ENCODE results near the gene BCAT1. TPM values are rescaled to one million over a fixed set of nuclear protein-coding genes. Genes with fewer than 3 reads are reported as not detected.
A peak's percentile ranks its signal among the peaks of the same experiment; 100 is the strongest.

BCAT1 gene
- total and polyA plus RNA-seq, 2 of the 8 experiments (the other 6 are each of a cell fraction or from before 2014, with no cell fraction given): 19.7 to 263 TPM

DNA sequence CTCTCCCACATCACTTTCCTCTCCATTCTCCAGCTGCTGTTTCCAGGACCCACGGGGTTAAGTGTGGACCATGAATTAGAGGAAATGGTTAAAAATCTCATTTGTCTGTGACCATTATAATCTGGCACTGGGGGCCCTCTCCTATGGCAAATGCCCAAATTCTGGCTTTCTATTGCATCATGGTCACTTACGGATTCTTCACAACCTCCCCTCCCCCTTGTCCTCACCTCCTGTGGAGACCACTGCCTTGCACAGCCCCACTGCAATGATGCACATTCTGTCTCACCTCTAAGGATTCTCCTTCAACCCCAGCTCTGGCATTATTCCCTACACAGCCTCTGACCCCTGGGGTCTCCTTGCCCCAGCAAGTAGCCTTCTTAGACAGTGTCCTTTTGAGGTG lies 18.9 kb downstream of the BCAT1 start:
- no peak overlapping the region for H3K4ac ChIP-seq (replicated peaks; ENCODE audit: insufficient read length, low read depth, low read length)
- H2AFZ ChIP-seq (ENCODE audit: low read length): no peak overlapping the region
- no peak overlapping the region for H4K5ac ChIP-seq (ENCODE audit: insufficient read length, low read depth, low read length)
- ChIA-PET POLR2A (ENCODE audit: partially characterized antibody) (interaction anchor here (1.2 to 21.3 kb wide), 7 partner anchors 9 to 64 kb away, joined by 3 to 468 read pairs (median 11); partner anchors contain the start of gene BCAT1), CTCF (ENCODE audit: partially characterized antibody) (interaction anchor here (1.1 to 2.2 kb wide), 4 partner anchors 11 to 199 kb away, joined by 3 to 11 read pairs (median 3); no protein-coding TSS in a partner anchor)
- 0 out of 2 replicates have a peak overlapping the region, but pooled peaks have one; percentile 2 for H2BK12ac ChIP-seq (ENCODE audit: low read depth, low read length)
- TF ChIP-seq RFX5 (IDR thresholded peaks at IDR 0.05; ENCODE audit: borderline replicate concordance, low read depth, low read length): no peak
- TF ChIP-seq CEBPB (IDR thresholded peaks at IDR 0.05; ENCODE audit: low read depth, low read length): peak; percentile 53
- no peak overlapping the region for H3K4me3 ChIP-seq (ENCODE audit: extremely low read depth in 1 of 4, insufficient read depth in 2 of 4, low read depth in 3 of 4, low read length in 4 of 4)
- 89% methylated on average over 2 of the region's 2 CpGs; no CpG with 5 or more reads in 1 of the 2 experiments for WGBS, 2 experiments (ENCODE audit: extremely low coverage in 1 of 2, insufficient coverage in 1 of 2, insufficient read length in 1 of 2, insufficient replicate concordance in 2 of 2, low coverage in 1 of 2, low lambda C conversion rate in 2 of 2, missing lambda C conversion rate in 1 of 2)
- no peak overlapping the region for H3K18ac ChIP-seq (ENCODE audit: extremely low read depth, low read length)
- H3K27me3 ChIP-seq (replicated peaks in 1 of 4; ENCODE audit: control insufficient read depth in 3 of 4, extremely low read depth in 1 of 4, insufficient read depth in 3 of 4, low read length in 3 of 4): no peaks in the 10 kb centered on the region
- H3K9me3 ChIP-seq (ENCODE audit: insufficient read depth in 2 of 2, low read depth in 1 of 2, low read length in 1 of 2): peaks cover 0 to 9% of the 10 kb centered on the region in 2 experiments; a peak in 2 of 4 replicates
- H2BK20ac ChIP-seq (ENCODE audit: low read length): no peak overlapping the region; the same call in 1 of the 2 replicates
- H4K91ac ChIP-seq (replicated peaks; ENCODE audit: insufficient read length, low read length): no peak overlapping the region
- no peak overlapping the region for H3K14ac ChIP-seq (ENCODE audit: insufficient read length)
- peaks cover 0 to 7% of the 10 kb centered on the region in 2 experiments for H4K20me1 ChIP-seq (replicated peaks in 1 of 2; ENCODE audit: control insufficient read depth in 1 of 2, insufficient read depth in 2 of 2, low read length in 2 of 2)
- no peaks in the 10 kb centered on the region for H3K23me2 ChIP-seq (ENCODE audit: low read depth, low read length)
- DNase-seq (ENCODE audit: low read depth in 1 of 2, low spot score in 2 of 2): peak in 1 of 2 experiments; percentile 46
- no peak overlapping the region for H2BK120ac ChIP-seq (replicated peaks; ENCODE audit: low read depth, low read length)
- no peak overlapping the region for H4K8ac ChIP-seq (ENCODE audit: extremely low read depth, insufficient read depth, low read length)
- H3K56ac ChIP-seq (replicated peaks; ENCODE audit: insufficient read length, low read depth, low read length): no peak overlapping the region
- no peak overlapping the region for H2BK5ac ChIP-seq (ENCODE audit: low read depth, low read length)
- no peak overlapping the region for H3K23ac ChIP-seq (ENCODE audit: insufficient read length)
- peak overlapping the region in 1 of 2 experiments; percentile 44; a peak in 2 of 4 replicates for H3K4me2 ChIP-seq (ENCODE audit: insufficient read depth in 1 of 2, low read depth in 2 of 2, low read length in 2 of 2)
- H2AK5ac ChIP-seq (ENCODE audit: low read depth, low read length): no peak overlapping the region
- peaks cover 0 to 11% (median under 1%) of the 10 kb centered on the region in 4 experiments; a peak in 4 of 8 replicates for H3K36me3 ChIP-seq (ENCODE audit: control insufficient read depth in 2 of 4, insufficient read depth in 4 of 4, low read length in 3 of 4)
- no peak overlapping the region for H2BK15ac ChIP-seq (ENCODE audit: low read length)
- peaks cover 9 to 84% of the 10 kb centered on the region in 2 experiments for H3K79me2 ChIP-seq (ENCODE audit: control insufficient read depth in 1 of 2, insufficient read depth in 2 of 2, low read length in 2 of 2)
- no peak overlapping the region for H3K27ac ChIP-seq (ENCODE audit: low read depth, low read length)
- H3K4me1 ChIP-seq (replicated peaks in 1 of 4; ENCODE audit: control insufficient read depth in 3 of 4, insufficient read depth in 4 of 4, low read length in 3 of 4): peaks cover 1 to 17% (median 10%) of the 10 kb centered on the region in 4 experiments; a peak in 5 of 7 replicates
- peaks cover 14% of the 10 kb centered on the region for H3K79me1 ChIP-seq (ENCODE audit: low read depth, low read length)
- H3K9ac ChIP-seq (replicated peaks in 1 of 4; ENCODE audit: extremely low read depth in 1 of 4, low read depth in 3 of 4, low read length in 3 of 4): no peak overlapping the region
- no peak for FAIRE-seq

All from H1 (cell line).